ENCODE data around the gene SEL1L3.

Gene SEL1L3

GRCh38 chr4:25722964-25723363, 139.8 kb downstream of the SEL1L3 start:
- TF ChIP-seq REST (IDR thresholded peaks at IDR 0.05; ENCODE audit: insufficient read depth in 1 of 2, low read depth in 2 of 2, low read length in 2 of 2) = no peak
- no peak for TF ChIP-seq SIN3A (IDR thresholded peaks at IDR 0.05; ENCODE audit: borderline replicate concordance, insufficient read depth, low read length)
- TF ChIP-seq FOXP2 (optimal IDR thresholded peaks at IDR 0.05; ENCODE audit: borderline replicate concordance, extremely low read depth, extremely low read length, insufficient read depth) = no peak
- no peak for TF ChIP-seq TAF1 (IDR thresholded peaks at IDR 0.05; ENCODE audit: borderline replicate concordance, insufficient read depth, low read length)
- TF ChIP-seq POLR2AphosphoS5 (IDR thresholded peaks at IDR 0.05; ENCODE audit: low read depth, low read length) = no peak

- no peak for TF ChIP-seq FOXP2 (optimal IDR thresholded peaks at IDR 0.05; ENCODE audit: borderline replicate concordance, extremely low read depth, extremely low read length, insufficient read depth)
Observed at GRCh38 chr4:25713812-25714211, 149.0 kb downstream of the SEL1L3 start.

- no peak for TF ChIP-seq POLR2AphosphoS5 (IDR thresholded peaks at IDR 0.05; ENCODE audit: low read depth, low read length)
Observed at GRCh38 chr4:25712611-25713010, 150.2 kb downstream of the SEL1L3 start.

- TF ChIP-seq FOXP2 (optimal IDR thresholded peaks at IDR 0.05; ENCODE audit: borderline replicate concordance, extremely low read depth, extremely low read length, insufficient read depth) (no peak), REST (IDR thresholded peaks at IDR 0.05; ENCODE audit: insufficient read depth in 1 of 2, low read depth in 2 of 2, low read length in 2 of 2) (no peak), TAF1 (IDR thresholded peaks at IDR 0.05; ENCODE audit: borderline replicate concordance, insufficient read depth, low read length) (no peak), POLR2AphosphoS5 (IDR thresholded peaks at IDR 0.05; ENCODE audit: low read depth, low read length) (no peak), SIN3A (IDR thresholded peaks at IDR 0.05; ENCODE audit: borderline replicate concordance, insufficient read depth, low read length) (no peak)
Observed at GRCh38 chr4:25710637-25711036, 152.2 kb downstream of the SEL1L3 start.

GRCh38 chr4:25704516-25704915, 158.3 kb downstream of the SEL1L3 start:
- TF ChIP-seq FOXP2 (optimal IDR thresholded peaks at IDR 0.05; ENCODE audit: borderline replicate concordance, extremely low read depth, extremely low read length, insufficient read depth) = no peak
- TF ChIP-seq SIN3A (IDR thresholded peaks at IDR 0.05; ENCODE audit: borderline replicate concordance, insufficient read depth, low read length) = no peak
- no peak for TF ChIP-seq TAF1 (IDR thresholded peaks at IDR 0.05; ENCODE audit: borderline replicate concordance, insufficient read depth, low read length)
- no peak for TF ChIP-seq REST (IDR thresholded peaks at IDR 0.05; ENCODE audit: insufficient read depth in 1 of 2, low read depth in 2 of 2, low read length in 2 of 2)
- no peak for TF ChIP-seq POLR2AphosphoS5 (IDR thresholded peaks at IDR 0.05; ENCODE audit: low read depth, low read length)

GRCh38 chr4:25703731-25704388, 158.9 kb downstream of the SEL1L3 start:
- no peak for TF ChIP-seq TAF1 (IDR thresholded peaks at IDR 0.05; ENCODE audit: borderline replicate concordance, insufficient read depth, low read length)
- TF ChIP-seq SIN3A (IDR thresholded peaks at IDR 0.05; ENCODE audit: borderline replicate concordance, insufficient read depth, low read length) = no peak
- TF ChIP-seq FOXP2 (optimal IDR thresholded peaks at IDR 0.05; ENCODE audit: borderline replicate concordance, extremely low read depth, extremely low read length, insufficient read depth) = no peak
- TF ChIP-seq POLR2AphosphoS5 (IDR thresholded peaks at IDR 0.05; ENCODE audit: low read depth, low read length) = no peak
- no peak for TF ChIP-seq REST (IDR thresholded peaks at IDR 0.05; ENCODE audit: insufficient read depth in 1 of 2, low read depth in 2 of 2, low read length in 2 of 2)

Data from PFSK-1 (cell line).